Thyroid gland (tissue), 4 donors: ENCODE data around the gene KCNF1. TPM values are rescaled to one million over a fixed set of nuclear protein-coding genes. Genes with fewer than 3 reads are reported as not detected.

Experiments used
- DNase-seq, 2 donors: peaks; one replicate each; pipeline ENCODE4 v3.0.0-alpha.2; 2019
- H3K27ac ChIP-seq, 3 donors: fragments of 200-600 bp; sonication (generic); 1 replicate in 2 of 3; 2 replicates in 1 of 3; pipeline ENCODE4 v1.5.1; 2016 to 2019; ENCODE audit warnings: mild to moderate bottlenecking in 1 of 3, moderate library complexity in 1 of 3
- H3K27me3 ChIP-seq: fragments of 200-600 bp; sonication (generic); one replicate; pipeline ENCODE4 v1.5.1; 2019
- H3K36me3 ChIP-seq, 2 donors: fragments of 200-600 bp; sonication (generic); one replicate each; pipeline ENCODE4 v1.5.1; 2016 to 2019
- H3K4me1 ChIP-seq, 2 donors: fragments of 200-600 bp; sonication (generic); one replicate each; pipeline ENCODE4 v1.5.1; 2017 to 2019
- H3K4me3 ChIP-seq, 3 donors: fragments of 200-600 bp; sonication (generic); replicated peaks in 1 of 3; 1 replicate in 2 of 3; 2 replicates in 1 of 3; pipeline ENCODE4 v1.5.1; 2016; ENCODE audit warnings: mild to moderate bottlenecking in 1 of 3
- H3K9me3 ChIP-seq: fragments of 200-600 bp; sonication (generic); one replicate; pipeline ENCODE4 v1.5.1; 2017
- CTCF ChIP-seq, 6 experiments: fragments of 200-600 bp in 3 of 6; fragments of 450-650 bp in 3 of 6; sonication (generic) in 3 of 6; IDR thresholded peaks; one replicate each; pipeline ENCODE4 v1.5.1; 2016 to 2019; ENCODE audit warnings: antibody characterized with exemption in 6 of 6, mild to moderate bottlenecking in 2 of 6, inconsistent platforms in 1 of 6, moderate library complexity in 1 of 6
- POLR2A ChIP-seq, 2 donors: fragments of 450-650 bp; IDR thresholded peaks; one replicate each; pipeline ENCODE4 v1.6.1; 2017; ENCODE audit warnings: antibody characterized with exemption in 2 of 2, mild to moderate bottlenecking in 2 of 2, moderate library complexity in 1 of 2
- WGBS, 2 donors: methylation state at CpG; one replicate each; pipeline ENCODE4 v1.1.5; 2017; 5-methylcytosine and 5-hydroxymethylcytosine counted together
- intact Hi-C: fragments of 100-400 bp; cut with DNase I; formaldehyde crosslinking; loops from one replicate; pipeline ENCODE4 v1.15.1; 2023
- total RNA-seq, 4 donors: library from RNA; depleted of rRNA; stranded (reverse); fragments of >200 nt; gene quantifications; one replicate each; pipeline ENCODE4 v1.2.3, GENCODE V29; 2016

KCNF1 gene
- total RNA-seq, 4 donors from 2014 or later: not detected

- Histone ChIP-seq H3K27ac (no peak overlapping the region), H3K36me3 (no peaks in the 10 kb centered on the region), H3K27me3 (no peaks in the 10 kb centered on the region), H3K9me3 (no peaks in the 10 kb centered on the region), H3K4me1 (no peaks in the 10 kb centered on the region), H3K4me3 (no peak overlapping the region)
- intact Hi-C loops: no loop called here
- no peak for TF ChIP-seq POLR2A (IDR thresholded peaks at IDR 0.05)
- no peak for TF ChIP-seq CTCF (IDR thresholded peaks at IDR 0.05)
- 69 to 75% methylated on average over 4 of the region's 4 CpGs for WGBS, 2 donors
- no peak for DNase-seq
These were observed 17.3 kb upstream of the KCNF1 start for GRCh38 chr2:10894264-10894935.

- DNase-seq: no peak
- H3K4me3 ChIP-seq: no peak overlapping the region
- H3K36me3 ChIP-seq: no peaks in the 10 kb centered on the region
- WGBS, 2 donors: 95% methylated on average over 2 of the region's 2 CpGs
- H3K27me3 ChIP-seq: no peaks in the 10 kb centered on the region
- H3K9me3 ChIP-seq: no peaks in the 10 kb centered on the region
- intact Hi-C loops: no loop called here
- TF ChIP-seq CTCF (IDR thresholded peaks at IDR 0.05): no peak
- no peak for TF ChIP-seq POLR2A (IDR thresholded peaks at IDR 0.05)
- H3K4me1 ChIP-seq: no peaks in the 10 kb centered on the region
- H3K27ac ChIP-seq: no peak overlapping the region
These were observed 16.5 kb upstream of the KCNF1 start for GRCh38 chr2:10895231-10895630.

- Histone ChIP-seq H3K36me3 (no peaks in the 10 kb centered on the region), H3K4me3 (no peak overlapping the region), H3K9me3 (no peaks in the 10 kb centered on the region), H3K27me3 (no peaks in the 10 kb centered on the region), H3K4me1 (no peaks in the 10 kb centered on the region), H3K27ac (no peak overlapping the region)
- WGBS, 2 donors: 86 to 92% methylated on average over 4 of the region's 4 CpGs
- TF ChIP-seq CTCF (IDR thresholded peaks at IDR 0.05): no peak
- TF ChIP-seq POLR2A (IDR thresholded peaks at IDR 0.05): no peak
- no peak for DNase-seq
- intact Hi-C loops: no loop called here
These were observed 13.8 kb upstream of the KCNF1 start for GRCh38 chr2:10897956-10898355.

- Histone ChIP-seq H3K36me3 (no peaks in the 10 kb centered on the region), H3K27me3 (no peaks in the 10 kb centered on the region), H3K27ac (no peak overlapping the region), H3K4me3 (no peak overlapping the region), H3K4me1 (no peaks in the 10 kb centered on the region), H3K9me3 (no peaks in the 10 kb centered on the region)
- TF ChIP-seq CTCF (IDR thresholded peaks at IDR 0.05): no peak
- WGBS, 2 donors: 88 to 93% methylated on average over 7 to 10 of the region's 10 CpGs
- intact Hi-C loops: no loop called here
- DNase-seq: no peak
These were observed 11.3 kb upstream of the KCNF1 start for GRCh38 chr2:10900216-10901109.
